IMR-90 (cell line): Measurements from ENCODE around the gene ZNF554. TPM values are rescaled to one million over a fixed set of nuclear protein-coding genes. Genes with fewer than 3 reads are reported as not detected.

Source experiments
- ATAC-seq: fragments of 200-7000 bp; cut with Tn5 transposase; 2 replicates; pipeline ENCODE4 v1.9.1; 2020; ENCODE audit warnings: low read depth, mild to moderate bottlenecking, moderate library complexity
- BruUV-seq: library from RNA; stranded (reverse); fragments of 400-500 nt; replicated peaks from 2 replicates; lab custom pipeline; 2021; lab: Mats Ljungman, UMichigan
- CTCF ChIA-PET: fragments of 300-600 bp; formaldehyde crosslinking; extraction: SDS; loops from one replicate; lab custom pipeline; 2021; ENCODE audit warnings: antibody characterized with exemption; lab: Yijun Ruan, JAX
- POLR2A ChIA-PET: fragments of 300-600 bp; sonication (Branson Sonifier 250); formaldehyde crosslinking; loops from one replicate; lab custom pipeline; 2022; ENCODE audit warnings: antibody characterized with exemption; ENCODE audit not compliant: unreplicated experiment; lab: Charles Lee
- DNase-seq: peaks from one replicate; pipeline ENCODE4 v3.0.0; 2013
- H2AFZ ChIP-seq: replicated peaks from 2 replicates; pipeline ENCODE3; 2013; ENCODE audit warnings: low read length, mild to moderate bottlenecking; ENCODE audit not compliant: poor library complexity
- H2AK5ac ChIP-seq: 2 replicates; pipeline ENCODE4 v1.6.1; 2013; ENCODE audit warnings: low read depth, low read length, inconsistent platforms
- H2AK9ac ChIP-seq: replicated peaks from 2 replicates; pipeline ENCODE3; 2013; ENCODE audit warnings: mild to moderate bottlenecking, low read depth, low read length, moderate library complexity; ENCODE audit not compliant: poor library complexity
- H2BK120ac ChIP-seq: 2 replicates; pipeline ENCODE4 v1.6.1; 2013; ENCODE audit warnings: low read depth, low read length, inconsistent platforms
- H2BK15ac ChIP-seq: 3 replicates; pipeline ENCODE4 v1.6.1; 2013; ENCODE audit warnings: low read depth, low read length, inconsistent platforms
- H2BK20ac ChIP-seq: 2 replicates; pipeline ENCODE4 v1.6.1; 2013; ENCODE audit warnings: low read depth, mild to moderate bottlenecking, inconsistent platforms, low read length, moderate library complexity
- H2BK5ac ChIP-seq: 2 replicates; pipeline ENCODE4 v1.6.1; 2013; ENCODE audit warnings: mild to moderate bottlenecking, low read depth, low read length, inconsistent platforms; ENCODE audit not compliant: poor library complexity, severe bottlenecking
- H3K14ac ChIP-seq: replicated peaks from 2 replicates; pipeline ENCODE4 v1.6.1; 2013; ENCODE audit warnings: low read depth, low read length, inconsistent platforms
- H3K18ac ChIP-seq: 2 replicates; pipeline ENCODE4 v1.6.1; 2013; ENCODE audit warnings: low read depth, low read length, control low read depth
- H3K23ac ChIP-seq: 2 replicates; pipeline ENCODE4 v1.6.1; 2013; ENCODE audit warnings: low read depth, low read length, inconsistent platforms
- H3K27ac ChIP-seq: 2 replicates; pipeline ENCODE4 v1.5.1; 2013; ENCODE audit warnings: mild to moderate bottlenecking, control low read depth, low read length; ENCODE audit not compliant: insufficient read depth
- H3K27me3 ChIP-seq: 2 replicates; pipeline ENCODE4 v1.6.1; 2013; ENCODE audit warnings: low read length; ENCODE audit not compliant: control insufficient read depth, insufficient read depth
- H3K36me3 ChIP-seq: 2 replicates; pipeline ENCODE4 v1.6.1; 2013; ENCODE audit warnings: low read length, mixed read lengths; ENCODE audit not compliant: control insufficient read depth, insufficient read depth
- H3K4ac ChIP-seq: 2 replicates; pipeline ENCODE4 v1.6.1; 2013; ENCODE audit warnings: low read depth, low read length, inconsistent platforms
- H3K4me1 ChIP-seq: 2 replicates; pipeline ENCODE4 v1.6.1; 2013; ENCODE audit warnings: low read length, mixed read lengths; ENCODE audit not compliant: control insufficient read depth, insufficient read depth
- H3K4me2 ChIP-seq: 2 replicates; pipeline ENCODE4 v1.6.1; 2013; ENCODE audit warnings: low read depth, mild to moderate bottlenecking, control low read depth, low read length, moderate library complexity
- H3K4me3 ChIP-seq: 2 replicates; pipeline ENCODE4 v1.5.1; 2013; ENCODE audit warnings: low read depth, mild to moderate bottlenecking, control low read depth, low read length, moderate library complexity; ENCODE audit not compliant: insufficient read depth
- H3K56ac ChIP-seq: 2 replicates; pipeline ENCODE4 v1.6.1; 2013; ENCODE audit warnings: low read length, inconsistent platforms; ENCODE audit not compliant: insufficient read depth; ENCODE audit errors: extremely low read depth
- H3K79me1 ChIP-seq, 2 experiments: 2 replicates each; pipeline ENCODE4 v1.6.1; 2013; ENCODE audit warnings: low read length in 2 of 2, inconsistent platforms in 1 of 2, low read depth in 1 of 2
- H3K9ac ChIP-seq: 2 replicates; pipeline ENCODE4 v1.6.1; 2013; ENCODE audit warnings: low read depth, low read length, control low read depth
- H3K9me1 ChIP-seq: 2 replicates; pipeline ENCODE4 v1.6.1; 2013; ENCODE audit warnings: low read length, inconsistent platforms; ENCODE audit not compliant: insufficient read depth
- H3K9me3 ChIP-seq: 2 replicates; pipeline ENCODE4 v1.6.1; 2013; ENCODE audit warnings: low read length; ENCODE audit not compliant: control insufficient read depth, insufficient read depth
- H4K20me1 ChIP-seq: 2 replicates; pipeline ENCODE4 v1.6.1; 2013; ENCODE audit warnings: low read length, inconsistent platforms; ENCODE audit not compliant: insufficient read depth
- H4K5ac ChIP-seq: 2 replicates; pipeline ENCODE4 v1.6.1; 2013; ENCODE audit warnings: mild to moderate bottlenecking, low read depth, low read length, control low read depth
- H4K8ac ChIP-seq, 2 experiments: 2 replicates each; pipeline ENCODE4 v1.6.1; 2013; ENCODE audit warnings: low read depth in 2 of 2, low read length in 2 of 2, control low read depth in 1 of 2, inconsistent platforms in 1 of 2
- H4K91ac ChIP-seq: 2 replicates; pipeline ENCODE4 v1.6.1; 2013; ENCODE audit warnings: low read depth, low read length, inconsistent platforms; ENCODE audit not compliant: insufficient read depth
- BHLHE40 ChIP-seq: fragments of 150-350 bp; IDR thresholded peaks from 2 replicates; pipeline ENCODE4 v1.6.1; 2016; ENCODE audit warnings: mild to moderate bottlenecking, low read depth, low read length
- CEBPB ChIP-seq: IDR thresholded peaks from 2 replicates; pipeline ENCODE4 v1.6.1; 2012; ENCODE audit warnings: low read depth, low read length, improper control_type of control experiment
- CHD1 ChIP-seq: IDR thresholded peaks from 2 replicates; pipeline ENCODE4 v1.6.1; 2012; ENCODE audit warnings: low read depth, low read length, improper control_type of control experiment
- ELK1 ChIP-seq: fragments of 150-350 bp; IDR thresholded peaks from 2 replicates; pipeline ENCODE4 v1.6.1; 2016; ENCODE audit warnings: low read depth, mild to moderate bottlenecking, low read length, moderate library complexity, borderline replicate concordance
- MAFK ChIP-seq: IDR thresholded peaks from 2 replicates; pipeline ENCODE4 v1.6.1; 2012; ENCODE audit warnings: low read depth, low read length, improper control_type of control experiment
- MXI1 ChIP-seq: IDR thresholded peaks from 2 replicates; pipeline ENCODE4 v1.6.1; 2012; ENCODE audit warnings: low read depth, mild to moderate bottlenecking, low read length, moderate library complexity, borderline replicate concordance
- NFE2L2 ChIP-seq: fragments of 150-350 bp; IDR thresholded peaks from 2 replicates; pipeline ENCODE4 v1.6.1; 2016; ENCODE audit warnings: low read depth, mild to moderate bottlenecking, low read length
- POLR2A ChIP-seq: IDR thresholded peaks from 2 replicates; pipeline ENCODE4 v1.6.1; 2012; ENCODE audit warnings: mild to moderate bottlenecking, low read depth, low read length
- RCOR1 ChIP-seq: IDR thresholded peaks from 2 replicates; pipeline ENCODE4 v1.6.1; 2012; ENCODE audit warnings: mild to moderate bottlenecking, low read length, improper control_type of control experiment; ENCODE audit not compliant: insufficient replicate concordance
- RFX5 ChIP-seq: IDR thresholded peaks from 2 replicates; pipeline ENCODE4 v1.8.0; 2012; ENCODE audit warnings: low read depth, mild to moderate bottlenecking, low read length, moderate library complexity
- SMC3 ChIP-seq: fragments of 150-350 bp; IDR thresholded peaks from 2 replicates; pipeline ENCODE4 v1.6.1; 2016; ENCODE audit warnings: low read depth, mild to moderate bottlenecking, antibody characterized with exemption, low read length, moderate library complexity
- WGBS, 2 experiments: methylation state at CpG; one replicate each; pipeline versions ENCODE4 v1.1.5 to v1.1.7; 2013; ENCODE audit warnings: missing lambda C conversion rate in 2 of 2; ENCODE audit not compliant: insufficient read length in 1 of 2; ENCODE audit errors: extremely low coverage in 2 of 2; 5-methylcytosine and 5-hydroxymethylcytosine counted together
- dilution Hi-C: fragments of 300-500 bp; cut with HindIII; formaldehyde crosslinking; loops from one replicate; pipeline ENCODE4 v1.14.3; 2018; ENCODE audit warnings: low sequenced_read_pairs; ENCODE audit not compliant: unreplicated experiment
- in situ Hi-C: fragments of 300-500 bp; cut with MboI; formaldehyde crosslinking; loops from 3 replicates; pipeline ENCODE4 v1.14.3; 2019; ENCODE audit warnings: low sequenced_read_pairs, inconsistent platforms, mixed read lengths
- intact Hi-C: fragments of 100-400 bp; cut with micrococcal nuclease; formaldehyde crosslinking; loops from 2 replicates; pipeline ENCODE4 v1.10.0; 2022
- polyA plus RNA-seq, 3 experiments: library from polyadenylated mRNA; depleted of rRNA; stranded (reverse); fragments of >200 nt; gene quantifications; 2 replicates each; pipeline ENCODE4 v1.2.3, GENCODE V29; 2012; ENCODE audit warnings: low replicate concordance in 1 of 3
- total RNA-seq: library from RNA; depleted of rRNA; stranded (reverse); fragments of >200 nt; gene quantifications from 2 replicates; pipeline ENCODE4 v1.2.3, GENCODE V29; 2012
- TF ChIP-seq, protein P1 (sequence below): conservative IDR thresholded peaks from 2 replicates; pipeline ENCODE4 v1.5.1; 2012; ENCODE audit warnings: mild to moderate bottlenecking, low read depth, low read length, improper control_type of control experiment
- TF ChIP-seq, protein P2 (sequence below): fragments of 150-350 bp; IDR thresholded peaks from 2 replicates; pipeline ENCODE4 v1.6.1; 2017; ENCODE audit warnings: mild to moderate bottlenecking, antibody characterized with exemption, low read length, low read depth

The ZNF554 gene
- total and polyA plus RNA-seq, 2 of the 4 experiments (the other 2 are of a cell fraction), result 1.5 to 3.0 TPM

GRCh38 chr19:2791876-2792275 lies 27.8 kb upstream of the ZNF554 start:
- Histone ChIP-seq H3K23ac (no peak overlapping the region), H3K14ac (no peak overlapping the region), H3K27me3 (no peaks in the 10 kb centered on the region), H3K9ac (no peak overlapping the region), H3K4me1 (no peaks in the 10 kb centered on the region), H3K27ac (no peak overlapping the region), H4K20me1 (peaks cover 6% of the 10 kb centered on the region), H2BK120ac (no peak overlapping the region), H3K56ac (no peak overlapping the region), H4K91ac (no peak overlapping the region), H2AK5ac (no peak overlapping the region), H4K5ac (no peak overlapping the region), H2BK15ac (no peak overlapping the region), H3K9me1 (no peaks in the 10 kb centered on the region; the same call in 1 of the 2 replicates), H2BK20ac (no peak overlapping the region), H3K4ac (no peak overlapping the region), H2AFZ (no peak overlapping the region), H3K36me3 (peaks cover 35% of the 10 kb centered on the region), H3K4me2 (no peak overlapping the region), H3K18ac (no peak overlapping the region), H2AK9ac (peak overlapping the region; percentile 65), H2BK5ac (no peak overlapping the region), H4K8ac (no peak overlapping the region), H3K79me1 (peaks cover 9 to 52% of the 10 kb centered on the region in 2 experiments), H3K9me3 (no peaks in the 10 kb centered on the region), H3K4me3 (no peak overlapping the region)
- DNase-seq (no peak), ATAC-seq (no peak)
- ChIA-PET CTCF (no interaction called here), POLR2A (no interaction called here)
- intact Hi-C loops (no loop called here), in situ Hi-C loops (no loop called here), dilution Hi-C loops (no loop called here)
- no TSS peak for BruUV-seq
- TF ChIP-seq BHLHE40, result no peak
- TF ChIP-seq MAFK, result no peak
- no peak for TF ChIP-seq CEBPB
- TF ChIP-seq, protein P1, sequence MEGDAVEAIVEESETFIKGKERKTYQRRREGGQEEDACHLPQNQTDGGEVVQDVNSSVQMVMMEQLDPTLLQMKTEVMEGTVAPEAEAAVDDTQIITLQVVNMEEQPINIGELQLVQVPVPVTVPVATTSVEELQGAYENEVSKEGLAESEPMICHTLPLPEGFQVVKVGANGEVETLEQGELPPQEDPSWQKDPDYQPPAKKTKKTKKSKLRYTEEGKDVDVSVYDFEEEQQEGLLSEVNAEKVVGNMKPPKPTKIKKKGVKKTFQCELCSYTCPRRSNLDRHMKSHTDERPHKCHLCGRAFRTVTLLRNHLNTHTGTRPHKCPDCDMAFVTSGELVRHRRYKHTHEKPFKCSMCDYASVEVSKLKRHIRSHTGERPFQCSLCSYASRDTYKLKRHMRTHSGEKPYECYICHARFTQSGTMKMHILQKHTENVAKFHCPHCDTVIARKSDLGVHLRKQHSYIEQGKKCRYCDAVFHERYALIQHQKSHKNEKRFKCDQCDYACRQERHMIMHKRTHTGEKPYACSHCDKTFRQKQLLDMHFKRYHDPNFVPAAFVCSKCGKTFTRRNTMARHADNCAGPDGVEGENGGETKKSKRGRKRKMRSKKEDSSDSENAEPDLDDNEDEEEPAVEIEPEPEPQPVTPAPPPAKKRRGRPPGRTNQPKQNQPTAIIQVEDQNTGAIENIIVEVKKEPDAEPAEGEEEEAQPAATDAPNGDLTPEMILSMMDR, result no peak
- TF ChIP-seq POLR2A, result no peak
- TF ChIP-seq, protein P2, sequence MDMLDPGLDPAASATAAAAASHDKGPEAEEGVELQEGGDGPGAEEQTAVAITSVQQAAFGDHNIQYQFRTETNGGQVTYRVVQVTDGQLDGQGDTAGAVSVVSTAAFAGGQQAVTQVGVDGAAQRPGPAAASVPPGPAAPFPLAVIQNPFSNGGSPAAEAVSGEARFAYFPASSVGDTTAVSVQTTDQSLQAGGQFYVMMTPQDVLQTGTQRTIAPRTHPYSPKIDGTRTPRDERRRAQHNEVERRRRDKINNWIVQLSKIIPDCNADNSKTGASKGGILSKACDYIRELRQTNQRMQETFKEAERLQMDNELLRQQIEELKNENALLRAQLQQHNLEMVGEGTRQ, result no peak
- TF ChIP-seq ELK1, result no peak
- TF ChIP-seq RFX5, result no peak
- no peak for TF ChIP-seq CHD1
- no peak for TF ChIP-seq SMC3
- TF ChIP-seq NFE2L2, result no peak
- TF ChIP-seq MXI1, result no peak
- TF ChIP-seq RCOR1, result no peak
- 91% methylated on average over 11 of the region's 16 CpGs; no CpG with 5 or more reads in 1 of the 2 experiments for WGBS, 2 experiments
